Measurements from ENCODE around the gene NAALADL2.

DNA sequence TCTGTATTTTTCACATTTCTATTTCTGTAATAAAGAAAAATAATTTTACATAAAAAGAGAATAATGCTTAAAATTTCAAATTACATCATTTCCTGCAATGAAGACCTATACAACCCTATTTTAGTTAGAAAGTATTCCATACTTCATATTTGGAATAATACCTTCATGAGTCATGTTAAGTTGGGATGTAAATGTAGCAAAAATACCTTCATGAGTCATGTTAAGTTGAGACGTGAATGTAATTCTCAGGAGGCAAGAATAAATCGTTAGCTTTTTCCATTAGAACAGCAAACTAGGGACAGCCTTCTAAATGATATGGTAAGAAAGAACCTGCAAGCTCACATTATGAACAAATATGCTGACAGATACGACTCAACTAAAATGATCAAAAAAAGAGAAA, 91.9 kb downstream of the NAALADL2 start:
- TF ChIP-seq, protein P1, sequence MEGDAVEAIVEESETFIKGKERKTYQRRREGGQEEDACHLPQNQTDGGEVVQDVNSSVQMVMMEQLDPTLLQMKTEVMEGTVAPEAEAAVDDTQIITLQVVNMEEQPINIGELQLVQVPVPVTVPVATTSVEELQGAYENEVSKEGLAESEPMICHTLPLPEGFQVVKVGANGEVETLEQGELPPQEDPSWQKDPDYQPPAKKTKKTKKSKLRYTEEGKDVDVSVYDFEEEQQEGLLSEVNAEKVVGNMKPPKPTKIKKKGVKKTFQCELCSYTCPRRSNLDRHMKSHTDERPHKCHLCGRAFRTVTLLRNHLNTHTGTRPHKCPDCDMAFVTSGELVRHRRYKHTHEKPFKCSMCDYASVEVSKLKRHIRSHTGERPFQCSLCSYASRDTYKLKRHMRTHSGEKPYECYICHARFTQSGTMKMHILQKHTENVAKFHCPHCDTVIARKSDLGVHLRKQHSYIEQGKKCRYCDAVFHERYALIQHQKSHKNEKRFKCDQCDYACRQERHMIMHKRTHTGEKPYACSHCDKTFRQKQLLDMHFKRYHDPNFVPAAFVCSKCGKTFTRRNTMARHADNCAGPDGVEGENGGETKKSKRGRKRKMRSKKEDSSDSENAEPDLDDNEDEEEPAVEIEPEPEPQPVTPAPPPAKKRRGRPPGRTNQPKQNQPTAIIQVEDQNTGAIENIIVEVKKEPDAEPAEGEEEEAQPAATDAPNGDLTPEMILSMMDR (conservative IDR thresholded peaks at IDR 0.05), result no peak
- TF ChIP-seq ZFX (IDR thresholded peaks at IDR 0.05), result no peak
